ENCODE data around the gene TACC2. TPM values are rescaled to one million over a fixed set of nuclear protein-coding genes. Genes with fewer than 3 reads are reported as not detected.

Gene TACC2
- total RNA-seq, 1 donor from 2014 or later = 349 TPM

DNA sequence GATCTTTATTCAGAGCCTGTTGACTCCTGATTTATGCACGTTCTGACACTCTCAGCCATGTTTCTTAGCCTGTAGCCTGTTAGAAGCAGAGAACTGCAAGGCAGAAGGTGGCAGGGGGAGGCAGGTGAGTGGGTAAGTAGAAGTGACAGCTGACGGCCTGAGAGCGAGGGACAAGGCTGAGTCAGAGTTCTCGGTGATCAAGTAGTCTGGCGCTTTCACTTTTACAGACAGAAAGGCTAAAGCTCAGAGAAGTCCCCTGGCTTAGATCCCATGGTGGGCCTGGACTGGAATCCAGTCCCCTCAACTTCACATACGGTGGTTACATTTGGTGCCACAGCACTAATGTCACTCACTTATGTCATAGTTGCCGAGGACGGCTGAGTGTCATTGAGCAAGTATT lies 139.0 kb downstream of the TACC2 start:
- intact Hi-C loops (cut with DNase I) = no loop called here
- ATAC-seq (ENCODE audit: poor library complexity) = peak; percentile 50
- DNase-seq = no peak

DNA sequence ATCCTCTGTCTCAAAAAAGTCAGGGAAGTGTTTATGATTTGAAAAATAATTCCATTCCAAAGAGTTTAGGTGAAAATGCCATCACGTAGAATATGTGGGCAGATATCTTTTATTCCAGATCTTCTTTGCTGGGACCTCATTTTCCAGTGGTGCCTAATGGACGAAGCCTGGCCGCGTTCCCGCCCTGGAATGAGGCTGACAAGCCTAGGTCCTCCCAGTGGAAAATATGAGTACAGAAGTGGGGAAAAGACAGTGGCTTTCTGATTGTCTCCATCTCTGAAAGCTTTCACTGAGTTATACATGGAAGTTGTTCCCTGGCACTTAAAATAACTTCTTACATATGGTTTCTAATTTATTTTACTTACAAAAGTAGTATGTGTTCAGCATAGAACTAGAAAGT lies 139.4 kb downstream of the TACC2 start:
- peak; percentile 53 for ATAC-seq (ENCODE audit: poor library complexity)

GRCh38 chr10:122130474-122131110 lies 141.6 kb downstream of the TACC2 start:
- DNase-seq (no peak), ATAC-seq (ENCODE audit: poor library complexity) (no peak)
- intact Hi-C loops (cut with DNase I) = no loop called here

More for the DNA sequence above, 139.4 kb downstream of the TACC2 start:
- DNase-seq = peak; percentile 87
- intact Hi-C loops (cut with DNase I) = no loop called here

DNA sequence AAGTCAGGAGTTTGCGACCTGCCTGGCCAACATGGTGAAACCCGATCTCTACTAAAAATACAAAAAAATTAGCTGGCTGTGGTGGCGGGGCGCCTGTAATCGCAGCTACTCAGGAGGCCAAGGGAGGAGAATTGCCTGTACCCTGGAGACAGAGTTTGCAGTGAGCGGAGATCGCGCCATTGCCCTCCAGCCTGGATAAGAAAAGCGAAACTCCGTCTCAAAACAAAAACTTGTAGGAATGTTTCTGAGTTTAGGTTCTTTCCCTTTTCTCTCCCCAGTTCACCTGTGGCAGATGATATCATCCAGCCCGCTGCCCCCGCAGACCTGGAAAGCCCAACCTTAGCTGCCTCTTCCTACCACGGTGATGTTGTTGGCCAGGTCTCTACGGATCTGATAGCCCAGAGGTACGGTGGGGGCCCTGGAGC lies 143.4 kb downstream of the TACC2 start:
- ATAC-seq (ENCODE audit: poor library complexity) (no peak), DNase-seq (no peak)
- intact Hi-C loops (cut with DNase I) = no loop called here

GRCh38 chr10:122132882-122133565 lies 144.1 kb downstream of the TACC2 start:
- ATAC-seq (ENCODE audit: poor library complexity) (no peak), DNase-seq (no peak)
- intact Hi-C loops (cut with DNase I) = no loop called here

DNA sequence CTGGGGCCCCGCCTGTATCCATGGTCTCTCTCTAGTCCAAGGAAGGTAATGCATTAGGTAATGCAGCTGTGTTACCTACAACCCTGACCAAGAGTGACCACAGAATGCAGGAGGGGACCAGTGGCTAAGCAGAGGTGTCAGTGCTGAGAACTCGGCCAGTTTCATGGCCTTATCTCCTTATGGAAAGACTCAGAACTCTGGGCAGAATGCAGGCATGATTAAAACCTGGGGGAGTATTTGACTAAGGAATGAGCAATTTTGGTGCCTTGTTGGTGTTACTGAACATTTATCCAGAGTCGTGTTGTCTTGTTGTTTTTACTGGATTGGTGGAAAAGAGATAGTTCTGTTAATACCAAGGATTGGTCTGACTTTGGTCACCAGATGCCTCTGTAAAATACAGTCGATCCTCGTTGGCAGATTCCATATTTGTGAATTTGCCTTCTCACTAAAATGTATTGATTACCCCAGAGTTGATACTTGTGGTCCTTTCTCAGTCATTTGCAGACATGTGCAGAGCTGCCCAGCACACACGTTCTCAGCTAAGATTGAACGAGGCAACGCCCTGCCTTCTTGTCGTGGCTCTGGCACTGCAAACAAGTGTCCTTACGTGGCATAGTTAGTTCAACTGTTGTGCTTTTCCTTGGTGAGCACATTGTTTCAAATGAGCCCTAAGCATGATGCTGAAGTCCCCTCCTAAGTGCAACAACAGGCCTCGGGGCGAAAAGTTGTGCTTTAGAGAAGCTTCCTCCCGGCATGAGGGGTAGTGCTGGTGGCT lies 146.5 kb downstream of the TACC2 start:
- intact Hi-C loops (cut with DNase I) = no loop called here
- DNase-seq (no peak), ATAC-seq (ENCODE audit: poor library complexity) (no peak)

GRCh38 chr10:122138831-122139625 lies 150.1 kb downstream of the TACC2 start:
- DNase-seq (peak; percentile 79), ATAC-seq (ENCODE audit: poor library complexity) (peak; percentile 72)
- intact Hi-C loops (cut with DNase I) = no loop called here

GRCh38 chr10:122139627-122140170 lies 150.7 kb downstream of the TACC2 start:
- intact Hi-C loops (cut with DNase I) = no loop called here
- DNase-seq (peak; percentile 82), ATAC-seq (ENCODE audit: poor library complexity) (peak; percentile 72)

DNA sequence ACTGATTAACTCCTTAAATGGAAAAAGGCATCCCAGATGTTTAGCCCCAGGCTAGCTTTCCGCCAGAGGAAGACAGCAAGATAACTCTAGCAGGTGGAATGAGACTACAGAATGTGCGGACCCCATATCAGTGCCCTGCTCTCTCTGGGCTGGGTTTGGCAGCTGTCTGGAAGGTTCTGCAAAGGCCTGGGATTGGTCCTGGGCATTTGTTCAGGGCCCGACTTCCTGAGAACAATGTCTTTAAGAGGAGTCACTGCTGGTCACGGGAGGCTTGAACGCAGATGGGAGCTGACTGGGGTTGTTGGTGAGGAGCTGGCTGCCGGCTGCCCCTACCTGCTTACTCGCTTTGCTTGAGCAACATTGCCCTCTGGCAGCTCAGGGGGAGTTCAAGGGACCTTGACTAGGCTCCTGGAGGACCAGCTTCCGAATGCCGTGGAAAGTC lies 151.5 kb downstream of the TACC2 start:
- DNase-seq = peak; percentile 58
- ATAC-seq (ENCODE audit: poor library complexity) = peak; percentile 13
- intact Hi-C loops (cut with DNase I) = no loop called here

GRCh38 chr10:122140941-122141623 lies 152.1 kb downstream of the TACC2 start:
- DNase-seq (peak; percentile 95), ATAC-seq (ENCODE audit: poor library complexity) (peak; percentile 49)
- intact Hi-C loops (cut with DNase I) = no loop called here

- peak; percentile 0 for ATAC-seq (ENCODE audit: poor library complexity)
- intact Hi-C loops (cut with DNase I) = no loop called here
Observed at GRCh38 chr10:122141821-122142640, 153.1 kb downstream of the TACC2 start.

DNA sequence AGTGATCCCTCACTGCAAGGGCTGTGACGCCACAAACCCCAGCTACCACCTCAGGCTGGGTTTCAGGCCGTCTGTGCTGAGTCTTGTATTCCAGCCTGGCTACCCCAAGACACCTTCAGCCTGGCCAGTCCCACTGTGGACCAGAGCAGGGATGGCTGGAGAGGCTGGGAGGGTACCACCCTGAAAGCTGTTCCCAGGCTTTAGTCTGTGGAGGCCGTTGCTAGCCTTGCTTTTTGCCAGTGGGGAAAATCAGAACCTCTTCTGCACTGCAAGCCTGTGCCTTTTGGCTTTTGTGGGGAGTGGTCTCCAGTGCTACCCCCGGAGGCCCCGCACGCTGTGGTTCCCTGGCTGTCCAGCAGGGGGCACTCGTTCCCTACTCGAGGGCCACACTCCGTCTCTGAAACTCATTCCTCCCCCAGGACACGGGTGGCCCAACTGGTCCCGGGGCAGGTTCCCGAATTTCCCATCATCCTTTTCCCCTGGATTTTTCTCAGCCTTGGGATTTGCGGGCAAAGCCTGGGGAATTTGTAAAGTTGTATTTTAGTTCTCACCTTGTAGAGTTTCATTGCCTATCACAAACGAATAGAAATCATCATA lies 153.8 kb downstream of the TACC2 start:
- intact Hi-C loops (cut with DNase I) = no loop called here
- DNase-seq (peak; percentile 58), ATAC-seq (ENCODE audit: poor library complexity) (no peak)

More at GRCh38 chr10:122141821-122142640, 153.1 kb downstream of the TACC2 start:
- DNase-seq = peak; percentile 68

DNA sequence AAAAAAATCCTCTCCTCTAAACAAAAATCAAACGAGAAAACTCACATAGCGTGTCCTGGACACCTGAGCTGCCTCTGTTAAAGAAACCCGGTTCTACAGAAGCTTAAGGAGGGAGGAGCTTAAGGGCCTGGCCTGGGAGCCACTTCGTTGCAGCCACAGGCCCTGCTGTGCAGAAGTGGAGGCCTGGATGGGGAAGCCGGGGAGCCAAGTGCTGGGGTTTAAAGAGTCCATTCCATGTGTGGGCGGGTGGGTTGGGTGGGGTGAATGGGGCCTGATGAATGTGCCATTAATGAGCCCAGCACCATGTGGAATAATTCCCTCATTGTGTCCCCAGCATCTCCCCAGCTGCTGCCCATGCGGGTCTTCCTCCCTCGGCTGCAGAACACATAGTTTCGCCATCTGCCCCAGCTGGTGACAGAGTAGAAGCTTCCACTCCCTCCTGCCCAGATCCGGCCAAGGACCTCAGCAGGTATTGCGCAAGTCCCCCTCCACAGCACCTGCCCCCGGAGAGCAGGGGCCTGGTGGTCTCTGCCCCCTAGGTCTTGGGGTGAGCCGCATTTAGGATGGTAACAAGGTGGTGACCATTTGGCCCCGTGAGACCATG lies 154.4 kb downstream of the TACC2 start:
- ATAC-seq (ENCODE audit: poor library complexity) (no peak), DNase-seq (no peak)

DNA sequence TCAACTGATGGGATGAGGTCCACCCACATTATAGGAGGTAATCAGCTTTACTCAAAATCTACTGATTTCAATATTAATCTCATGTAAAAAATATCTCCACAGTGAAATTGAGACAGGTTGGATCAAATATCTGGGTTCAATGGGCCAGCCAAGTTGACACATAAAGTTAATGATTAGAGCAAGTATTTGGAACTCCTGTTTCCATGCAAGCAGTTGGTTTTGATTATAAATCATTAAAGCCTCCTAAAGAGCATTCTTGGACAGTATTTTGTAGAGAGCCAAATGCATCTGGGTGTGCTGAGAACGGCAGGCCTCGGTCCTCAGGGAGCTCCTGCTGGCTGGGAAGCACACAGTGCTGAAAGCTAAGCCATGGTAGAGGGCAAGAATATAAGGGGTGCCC lies 155.2 kb downstream of the TACC2 start:
- no peak for ATAC-seq (ENCODE audit: poor library complexity)
- intact Hi-C loops (cut with DNase I) = no loop called here
- no peak for DNase-seq

More for the DNA sequence above, 154.4 kb downstream of the TACC2 start:
- intact Hi-C loops (cut with DNase I) = no loop called here

- DNase-seq (no peak), ATAC-seq (ENCODE audit: poor library complexity) (no peak)
- intact Hi-C loops (cut with DNase I) = no loop called here
Observed at GRCh38 chr10:122145113-122145512, 156.2 kb downstream of the TACC2 start.

DNA sequence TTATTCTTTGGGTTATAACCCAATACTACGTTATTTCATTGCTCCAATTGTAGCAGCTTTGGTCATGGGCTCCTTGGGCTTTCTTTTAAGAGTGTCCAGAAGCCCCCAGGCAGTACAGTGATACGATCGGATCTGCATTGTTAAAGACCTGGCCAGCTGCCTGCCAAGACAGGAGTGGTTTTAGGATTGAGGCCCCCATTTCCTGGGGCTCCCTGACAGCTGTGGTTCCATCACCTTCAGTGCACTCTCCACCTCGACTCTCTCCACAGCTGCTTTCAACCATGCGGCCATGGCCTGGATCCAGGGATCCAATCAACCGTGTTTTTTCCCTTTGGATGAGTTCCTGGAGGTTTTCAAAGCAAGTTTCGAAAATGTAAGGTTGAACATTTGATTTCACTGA lies 158.7 kb downstream of the TACC2 start:
- intact Hi-C loops (cut with DNase I) = no loop called here
- DNase-seq (no peak), ATAC-seq (ENCODE audit: poor library complexity) (no peak)

All from Right ventricle myocardium superior (tissue), 1 donor.